ENCODE results near the gene TRIP13.
"Not testable (repeated sequence)": the region's sequence is repeated elsewhere in the genome, so short reads cannot be mapped to it uniquely, and the experiment has no call there.

Gene TRIP13

DNA sequence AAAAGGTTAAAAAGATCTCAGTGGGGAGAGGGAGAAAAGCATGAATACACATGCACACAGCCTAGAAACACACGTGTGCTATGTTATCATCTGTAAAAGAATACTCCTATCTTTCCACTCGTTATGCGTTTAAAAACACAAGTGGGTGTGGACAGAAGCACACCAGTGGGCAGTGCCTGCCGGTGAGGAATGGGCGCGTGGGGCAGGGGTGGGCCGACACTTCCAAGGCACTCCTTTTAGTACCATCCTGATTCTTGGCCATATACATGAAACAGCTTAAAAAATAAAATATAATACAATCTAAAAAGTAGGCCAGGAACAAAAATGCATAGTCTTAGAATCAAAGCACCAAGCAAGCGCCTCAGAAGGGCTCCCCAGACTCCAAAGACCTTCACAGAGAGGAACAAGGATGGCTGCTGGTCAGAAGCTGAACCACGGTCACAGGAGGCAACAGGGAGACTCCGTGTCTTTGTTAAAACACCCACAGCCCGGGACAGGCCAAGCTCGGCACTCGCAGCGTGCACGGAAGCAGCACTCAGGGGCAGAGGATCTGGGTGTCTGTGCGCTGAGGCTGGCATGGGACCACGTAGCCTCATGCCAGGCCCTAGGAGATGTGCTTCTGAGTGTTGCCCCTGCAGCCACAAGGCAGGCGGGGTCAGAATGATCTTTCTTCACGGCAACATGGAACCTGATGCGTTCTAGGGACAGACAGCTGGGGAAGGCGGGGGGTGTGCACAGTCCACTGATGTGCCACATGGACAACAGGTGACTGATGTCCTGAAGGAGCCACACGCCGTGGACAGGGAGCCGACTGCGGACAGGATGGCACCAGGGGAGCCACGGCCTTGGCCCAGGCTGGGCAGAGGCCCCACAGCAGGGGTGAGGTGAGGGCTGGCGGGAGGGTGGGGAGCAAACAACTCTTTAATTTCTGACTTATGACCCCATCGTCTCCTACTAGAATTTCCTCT lies 16.0 kb upstream of the TRIP13 start:
- DNase-seq: no peak

DNA sequence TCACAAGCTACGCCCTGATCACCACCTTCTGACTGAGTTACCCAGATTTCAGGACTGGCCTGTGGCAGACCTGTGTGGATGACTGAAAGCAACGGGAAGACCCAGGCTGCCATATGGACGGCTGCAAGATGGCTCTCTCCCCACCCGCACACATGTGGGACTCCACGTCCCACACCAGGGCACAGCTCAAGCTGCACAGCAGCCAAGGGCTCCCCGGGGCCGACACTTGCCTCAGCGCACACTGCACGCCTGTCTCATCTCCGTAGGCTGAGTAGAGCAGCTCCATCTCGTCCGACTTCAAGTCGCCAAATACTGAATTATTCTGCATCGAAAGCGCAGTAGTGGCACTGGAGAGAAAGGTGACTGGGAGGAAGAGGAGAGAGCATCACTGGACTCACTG lies 14.6 kb upstream of the TRIP13 start:
- no peak for DNase-seq

GRCh38 chr5:878677-879076 lies 14.0 kb upstream of the TRIP13 start:
- DNase-seq: not testable (repeated sequence)

DNA sequence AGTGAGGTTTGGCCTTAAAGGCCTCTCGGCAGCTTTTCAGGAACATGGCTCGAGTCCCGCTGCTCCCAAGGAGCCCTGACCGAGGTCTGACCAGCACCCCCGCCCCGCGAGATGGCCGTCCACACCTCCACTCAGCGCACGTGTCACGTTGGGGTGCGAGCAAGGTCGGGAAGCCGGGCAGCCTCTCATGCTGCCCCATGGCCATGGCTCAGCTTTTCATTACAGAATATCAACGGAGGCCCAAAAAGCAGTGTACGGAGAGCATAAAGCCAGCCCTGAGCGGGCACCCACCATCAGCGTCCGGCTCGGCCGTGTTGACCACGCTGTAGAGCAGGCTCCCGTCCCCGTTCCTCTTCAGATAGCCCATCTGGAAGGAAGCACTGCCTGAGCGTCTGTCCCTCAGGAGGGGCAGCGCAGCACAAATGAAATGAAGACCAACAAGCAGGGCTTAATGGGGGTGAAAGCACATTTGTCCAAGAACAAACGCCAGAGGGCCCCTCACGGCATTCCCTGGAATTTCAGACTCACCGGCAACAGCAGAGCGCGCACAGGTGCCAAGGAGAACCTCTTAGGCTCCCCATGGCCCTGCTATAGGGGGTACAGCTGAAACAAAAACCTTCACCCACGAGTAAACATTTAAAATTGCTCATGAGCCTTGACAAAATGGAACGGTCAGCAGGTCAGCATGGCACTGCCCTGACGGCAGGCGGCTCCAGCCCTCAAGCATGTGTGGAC lies 11.7 kb upstream of the TRIP13 start:
- DNase-seq: no peak

GRCh38 chr5:881551-881935 lies 11.1 kb upstream of the TRIP13 start:
- DNase-seq: no peak

- DNase-seq: no peak
Observed at GRCh38 chr5:882253-883183, 10.2 kb upstream of the TRIP13 start.

DNA sequence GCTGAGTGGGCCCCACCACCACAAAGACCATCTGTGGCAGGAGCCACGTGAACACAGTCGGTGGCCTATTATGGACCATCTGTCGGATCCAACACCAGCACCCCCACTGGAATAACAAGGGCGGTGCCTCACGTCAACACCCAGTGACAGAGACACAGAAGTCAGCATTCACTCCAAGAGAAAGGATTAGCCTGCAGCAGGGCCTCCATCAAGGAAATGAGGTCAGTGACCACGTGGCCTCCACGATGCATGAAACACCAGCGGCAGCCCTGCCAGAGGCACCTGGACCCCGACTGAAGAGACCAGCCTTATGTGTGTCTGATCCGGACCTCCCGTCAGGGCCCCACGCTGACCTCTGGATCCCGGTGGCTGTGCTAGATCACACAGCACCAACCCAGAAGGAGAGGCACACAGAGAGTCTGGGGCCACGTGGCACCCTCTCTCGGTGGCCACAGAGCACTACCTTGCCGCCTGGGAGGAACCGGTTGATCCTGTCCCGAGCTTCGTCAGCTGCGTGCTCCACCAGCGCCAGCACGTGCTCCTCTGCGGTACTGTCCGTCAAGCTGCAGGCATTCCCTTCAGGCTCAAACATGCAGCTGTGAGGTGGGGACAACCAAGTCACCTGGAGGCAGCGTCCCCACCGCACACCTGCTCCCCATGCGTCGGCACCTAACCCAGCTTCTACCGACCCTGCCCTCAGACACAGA lies 9.1 kb upstream of the TRIP13 start:
- DNase-seq: no peak

DNA sequence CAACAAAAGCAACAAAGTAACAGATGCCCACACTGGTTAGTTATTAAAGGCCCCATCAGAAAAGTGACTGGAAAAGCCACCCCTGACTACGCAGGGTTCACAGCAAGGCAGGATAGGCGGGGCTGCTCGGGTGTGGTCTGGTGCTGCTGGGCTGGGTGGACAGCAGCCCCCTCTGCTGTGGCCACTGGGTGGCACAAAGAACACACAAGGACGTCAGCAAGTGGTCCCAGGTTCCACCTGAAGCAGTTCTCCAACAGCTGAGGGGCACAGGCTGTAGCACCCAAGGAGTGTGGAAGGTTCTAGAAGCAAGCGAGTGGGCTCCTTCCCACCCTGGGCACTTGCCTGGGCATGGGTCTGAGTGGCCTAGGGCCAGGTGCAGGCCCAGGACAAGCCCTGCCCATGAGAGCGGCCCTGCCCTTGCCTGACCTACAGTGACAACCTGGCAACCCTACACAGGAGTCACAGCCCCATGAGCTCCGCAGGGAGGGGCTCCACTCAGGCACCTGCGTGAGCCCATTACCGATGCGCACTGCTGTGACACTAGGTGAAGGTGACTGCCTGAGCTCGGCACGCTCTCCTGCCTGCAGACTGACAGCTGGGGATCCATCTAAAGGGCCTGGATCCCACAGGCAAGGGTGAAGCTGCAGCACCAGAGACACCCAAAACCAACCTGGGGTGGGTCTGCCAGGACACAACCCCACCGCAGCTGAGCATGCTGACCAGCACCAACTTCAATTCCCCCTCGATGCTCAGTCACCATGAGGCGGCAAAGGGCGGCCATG lies 8.1 kb upstream of the TRIP13 start:
- DNase-seq: no peak

DNA sequence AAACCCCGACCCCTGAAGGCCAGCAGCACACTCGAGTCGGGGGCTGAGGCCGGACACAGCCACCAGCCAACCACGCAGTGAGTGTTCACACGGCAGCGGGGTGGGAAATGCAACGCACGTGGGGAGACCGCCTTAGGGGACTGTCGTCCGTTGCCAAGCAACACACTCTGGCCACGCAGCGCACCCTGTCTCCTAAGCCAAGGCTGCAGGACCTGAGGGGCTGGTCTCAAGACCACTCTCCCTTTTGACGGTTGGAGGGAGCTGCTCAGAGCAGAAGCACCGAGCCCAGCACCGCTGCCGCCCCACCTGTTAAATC lies 7.6 kb upstream of the TRIP13 start:
- DNase-seq: no peak

- no peak for DNase-seq
Observed at GRCh38 chr5:885529-885928, 7.2 kb upstream of the TRIP13 start.

DNA sequence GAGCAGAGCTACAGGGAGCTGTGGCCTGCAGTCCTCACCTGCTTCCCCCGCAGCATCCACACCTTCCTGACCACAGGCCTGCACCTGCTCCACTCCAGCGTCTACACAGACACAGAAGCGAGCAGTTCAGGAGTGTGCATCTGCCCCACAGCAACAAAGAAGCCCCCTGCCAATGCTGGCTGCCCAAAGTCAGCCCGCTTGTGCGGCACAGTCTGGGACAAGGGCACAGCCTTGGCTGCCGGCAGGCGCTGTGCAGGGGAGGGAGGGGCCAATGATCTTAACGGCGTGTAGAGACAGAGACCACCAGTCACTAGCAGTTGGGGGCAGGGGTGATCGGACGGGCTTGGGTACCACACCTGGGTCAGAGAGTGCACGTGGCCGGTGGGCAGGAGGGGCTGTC lies 6.6 kb upstream of the TRIP13 start:
- no peak for DNase-seq

DNA sequence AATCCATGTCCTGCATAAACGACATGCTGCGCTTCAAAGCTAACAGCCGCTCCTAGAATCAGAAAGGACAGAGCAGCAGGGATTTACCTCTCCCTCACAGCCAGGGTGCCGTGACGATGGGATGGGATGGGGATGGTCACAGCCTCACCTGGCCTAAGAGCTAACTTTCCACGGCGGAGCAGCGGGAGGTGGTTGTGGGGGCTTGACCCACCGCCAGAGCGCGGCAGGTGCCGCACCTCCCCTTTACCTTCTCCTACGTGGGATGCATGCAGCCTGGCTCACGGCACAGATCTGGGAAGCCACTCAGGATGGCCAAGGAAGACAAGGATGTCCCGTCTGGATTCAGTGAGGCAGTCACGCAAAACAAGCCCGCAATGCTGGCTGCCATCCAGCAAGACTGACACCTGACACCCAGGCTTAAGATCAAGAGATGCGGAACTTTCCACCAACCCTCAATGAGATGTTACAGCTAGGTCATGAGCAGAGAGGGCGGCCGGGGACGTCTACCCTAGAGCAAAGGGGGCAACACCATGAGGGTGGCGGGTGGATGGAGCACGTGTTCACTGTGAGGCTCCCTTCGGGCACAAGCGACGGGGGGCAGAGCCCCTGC lies 5.9 kb upstream of the TRIP13 start:
- DNase-seq: no peak

DNA sequence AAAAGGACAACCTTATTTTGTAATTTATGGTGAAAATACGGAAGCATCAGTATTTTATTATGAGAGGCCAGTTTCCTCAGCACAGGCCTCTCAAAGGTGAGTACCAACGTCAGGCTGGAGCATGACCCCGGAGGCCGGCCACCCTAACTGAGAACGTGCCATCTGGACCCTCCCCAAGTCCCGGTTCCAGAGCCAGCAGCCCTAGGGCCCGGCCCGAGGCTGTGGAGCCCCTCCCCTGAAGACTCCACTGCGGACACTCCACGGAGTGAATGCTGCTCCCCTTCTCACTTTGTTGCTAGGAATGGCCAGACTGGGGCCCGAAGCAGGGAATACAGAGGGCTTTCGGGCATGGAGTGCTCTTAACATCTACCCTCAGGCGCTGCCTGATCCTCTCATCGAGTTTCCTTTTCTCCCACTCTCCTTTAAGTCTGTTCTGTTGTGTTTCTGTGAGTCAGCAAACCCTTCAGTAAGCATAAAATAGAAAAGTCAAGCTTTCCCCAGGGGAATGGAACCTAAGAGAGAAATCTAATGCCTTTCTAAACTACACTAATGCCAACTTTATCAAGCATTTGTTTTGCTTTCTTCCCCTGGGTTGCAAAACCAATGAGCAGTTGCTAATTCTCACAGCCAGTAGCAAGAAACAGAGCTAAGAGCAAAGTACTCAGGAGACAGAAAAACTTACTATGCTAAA lies 4.6 kb upstream of the TRIP13 start:
- no peak for DNase-seq

DNA sequence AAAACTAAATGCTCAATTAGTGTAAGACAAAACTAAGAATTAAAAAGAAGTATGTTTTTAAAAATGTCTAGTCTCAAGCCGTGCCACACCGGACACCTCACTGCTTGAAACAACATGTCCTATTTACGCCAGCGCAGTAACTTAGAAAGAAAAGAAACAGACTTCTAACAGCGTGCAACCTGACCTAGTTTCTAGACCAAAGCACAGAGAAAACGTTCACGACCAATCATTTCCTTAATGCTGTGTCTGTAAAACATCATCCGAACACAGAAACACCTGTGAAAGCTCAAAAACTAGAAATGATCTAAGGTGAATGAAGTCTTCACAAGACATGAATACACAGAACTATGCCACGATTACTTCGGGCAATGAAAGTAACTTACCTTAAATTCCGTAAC lies 4.0 kb upstream of the TRIP13 start:
- no peak for DNase-seq

DNA sequence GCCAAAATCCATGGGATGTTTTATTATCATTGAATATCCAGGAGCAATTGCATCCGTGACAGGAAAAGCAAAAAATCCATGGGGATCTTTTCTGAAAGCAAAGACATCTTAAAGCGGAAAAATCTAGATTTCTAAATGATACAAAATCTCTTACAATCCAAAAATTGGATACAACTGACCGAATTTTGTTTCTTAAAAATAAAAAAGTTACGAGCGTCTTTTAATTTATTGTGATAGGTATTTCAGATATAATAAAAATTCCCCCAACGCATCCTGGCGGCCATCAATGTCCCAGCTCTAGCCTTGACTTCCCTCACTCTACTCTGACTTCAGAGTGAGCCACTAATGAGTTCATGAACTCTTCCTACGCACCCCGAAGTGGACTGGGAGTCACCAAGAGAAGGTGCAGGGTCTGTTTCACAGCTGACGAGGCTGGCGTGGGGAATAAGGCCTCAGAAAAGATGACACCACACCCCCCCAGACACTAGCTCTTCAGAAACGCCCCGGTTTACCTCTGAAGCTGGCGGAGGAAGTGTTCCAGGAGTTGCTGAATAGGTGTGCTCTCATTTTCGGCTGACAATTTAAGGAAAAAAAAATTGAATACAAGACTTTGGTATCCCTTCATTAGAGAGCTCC lies 3.5 kb upstream of the TRIP13 start:
- no peak for DNase-seq

- DNase-seq: no peak
Observed at GRCh38 chr5:891117-891836, 1.4 kb upstream of the TRIP13 start.

DNA sequence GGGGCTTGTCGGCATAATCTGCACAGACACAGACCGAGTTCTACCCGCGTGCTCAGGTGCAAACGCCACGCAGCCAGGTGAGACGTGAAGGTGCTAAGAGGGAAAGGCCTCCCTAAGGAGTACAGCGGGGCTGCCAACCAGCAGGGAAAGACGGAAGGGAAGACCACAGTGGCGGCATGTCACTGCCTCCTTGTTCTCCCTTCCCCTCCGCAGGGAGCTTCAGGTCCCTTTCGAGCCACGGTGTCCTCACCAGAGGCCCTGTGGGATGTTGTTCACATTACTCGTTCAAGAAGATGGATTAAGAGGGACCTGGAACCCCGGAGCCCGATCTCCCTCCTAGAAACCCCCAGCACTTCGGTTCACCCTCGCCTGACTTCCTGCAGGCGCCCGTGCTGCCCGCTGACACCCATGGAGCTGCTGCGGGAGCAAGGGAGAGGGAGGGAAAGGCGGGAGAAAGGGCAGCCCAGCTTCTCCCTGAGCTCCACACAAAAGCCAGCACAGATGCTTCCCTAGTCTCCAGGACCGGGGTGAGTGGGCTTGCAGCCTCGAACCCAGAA lies 769 bp upstream of the TRIP13 start:
- DNase-seq: no peak

DNA sequence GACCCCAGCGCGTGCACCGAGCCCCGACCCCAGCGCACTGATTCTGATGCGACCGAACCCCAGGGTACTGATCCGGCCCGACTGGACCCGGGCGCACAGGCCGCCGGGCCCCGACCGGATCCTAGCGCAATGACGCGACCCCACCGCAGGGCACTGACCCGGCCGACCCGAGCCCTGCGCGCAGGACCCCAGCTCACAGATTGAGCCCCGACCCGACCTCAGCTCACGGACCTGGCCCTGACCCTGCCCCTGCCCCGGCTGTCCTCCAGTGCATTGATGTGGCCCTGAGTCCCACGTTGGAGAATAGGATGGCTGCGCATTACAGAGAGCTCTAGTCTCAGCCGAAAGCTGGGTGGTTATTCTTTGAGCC lies 438 bp downstream of the TRIP13 start:
- no peak for DNase-seq

DNA sequence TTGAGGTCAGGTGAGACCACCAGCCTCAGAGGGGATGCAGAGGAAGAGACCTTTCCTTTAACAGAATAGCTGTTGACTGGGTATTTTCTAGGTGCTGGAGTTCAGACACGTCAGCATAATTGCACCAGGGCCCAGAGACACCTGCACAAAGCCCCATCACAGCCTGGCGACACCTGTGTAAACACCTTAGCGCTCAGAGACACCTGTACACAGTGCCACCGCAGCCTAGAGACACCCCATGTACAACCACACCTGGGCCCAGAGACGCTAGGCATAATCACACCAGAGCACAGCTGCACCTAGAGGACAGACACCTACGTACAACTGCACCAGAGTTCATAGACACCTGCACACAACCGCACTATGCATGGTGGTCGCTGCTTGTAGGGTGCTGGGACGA lies 1.0 kb downstream of the TRIP13 start:
- DNase-seq: no peak
